ENCODE data around the gene GPR35.

GPR35 gene

DNA sequence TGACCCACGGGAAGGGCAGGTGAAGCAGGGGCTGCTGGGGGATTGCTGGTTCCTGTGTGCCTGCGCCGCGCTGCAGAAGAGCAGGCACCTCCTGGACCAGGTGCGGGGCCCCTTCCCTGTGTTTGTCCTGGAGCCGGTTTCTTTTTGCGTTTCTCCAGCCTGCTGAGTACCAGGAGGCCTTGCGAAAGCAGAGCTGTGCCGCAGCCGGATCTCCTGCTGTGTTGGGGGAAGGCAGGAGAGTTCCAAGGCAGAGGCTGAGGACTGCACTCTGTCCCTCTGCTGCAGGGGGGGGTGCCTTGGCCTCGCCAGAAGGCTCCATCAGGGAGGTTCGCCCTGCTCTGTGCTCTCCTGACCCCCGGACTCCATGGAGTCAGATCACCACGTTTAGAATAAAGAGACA is 35.9 kb upstream of the GPR35 start:
- DNase-seq (ENCODE audit: low read depth in 2 of 2): no peak

DNA sequence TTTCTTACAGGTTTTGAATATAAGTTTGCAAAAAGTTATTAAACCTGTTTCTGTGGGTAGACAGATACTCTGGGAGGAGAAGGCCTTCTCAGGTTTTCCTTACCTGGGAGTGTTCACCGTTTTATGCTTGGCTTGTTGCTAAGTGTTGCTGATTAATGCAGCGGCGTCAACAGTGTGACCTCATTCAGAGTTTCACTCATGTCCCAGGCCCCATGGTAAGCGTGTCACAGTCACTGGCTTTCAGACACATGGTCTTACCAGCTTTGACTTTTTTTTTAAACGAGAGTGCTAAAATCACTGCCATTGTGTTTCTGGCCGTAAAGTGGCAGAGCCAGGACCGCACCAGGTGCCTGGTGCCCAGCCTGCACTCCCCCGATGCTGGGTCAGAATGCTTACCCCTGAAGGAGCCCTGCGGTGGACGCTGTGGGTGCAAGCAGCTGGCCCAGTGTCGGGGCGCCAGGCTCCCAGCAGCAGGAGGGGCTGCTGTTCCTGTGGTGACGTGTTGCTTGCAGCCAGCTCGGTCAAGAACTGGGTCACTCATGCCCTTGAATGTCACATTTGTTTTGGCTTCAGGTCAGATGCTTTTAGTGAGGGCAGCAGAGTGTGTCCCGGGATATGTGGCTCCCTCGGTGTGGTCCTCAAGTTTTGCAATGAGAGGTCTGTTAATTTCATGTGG is 35.3 kb upstream of the GPR35 start:
- DNase-seq (ENCODE audit: low read depth in 2 of 2): no peak

DNA sequence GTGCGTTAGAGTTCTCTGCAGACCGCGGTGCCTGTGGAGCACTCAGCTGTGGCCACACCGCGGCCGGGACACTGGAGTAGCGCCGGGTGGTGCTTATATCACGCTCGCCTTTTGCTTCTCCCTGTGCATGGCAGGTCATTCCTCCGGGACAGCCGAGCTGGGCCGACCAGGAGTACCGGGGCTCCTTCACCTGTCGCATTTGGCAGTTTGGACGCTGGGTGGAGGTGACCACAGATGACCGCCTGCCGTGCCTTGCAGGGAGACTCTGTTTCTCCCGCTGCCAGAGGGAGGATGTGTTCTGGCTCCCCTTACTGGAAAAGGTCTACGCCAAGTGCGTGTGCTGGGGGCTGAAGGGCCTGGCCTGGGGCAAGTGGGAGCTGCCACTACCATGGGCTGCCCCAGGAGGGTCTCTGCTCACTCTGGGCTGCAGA is 34.6 kb upstream of the GPR35 start:
- DNase-seq (ENCODE audit: low read depth in 2 of 2): no peak

DNA sequence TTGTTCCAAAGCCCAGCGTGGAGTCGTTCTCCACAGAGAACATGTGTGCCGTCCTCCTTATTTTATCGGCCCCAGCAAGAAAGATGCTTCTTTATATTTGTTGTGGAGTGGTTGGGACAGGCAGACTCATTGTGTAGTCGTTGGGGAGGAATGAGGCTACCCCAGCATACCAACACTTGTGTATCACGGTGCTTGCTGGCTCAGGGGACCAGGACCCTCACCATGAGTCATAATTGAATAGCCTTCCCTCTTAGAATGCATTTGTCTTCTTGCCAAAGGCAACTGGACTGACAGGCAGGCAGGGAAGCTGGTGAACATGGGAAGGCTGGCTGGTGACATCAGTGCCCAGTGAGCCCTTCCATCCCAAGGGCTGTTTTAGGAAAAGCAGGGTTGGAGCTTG is 34.1 kb upstream of the GPR35 start:
- no peak for DNase-seq (ENCODE audit: low read depth in 2 of 2)

DNA sequence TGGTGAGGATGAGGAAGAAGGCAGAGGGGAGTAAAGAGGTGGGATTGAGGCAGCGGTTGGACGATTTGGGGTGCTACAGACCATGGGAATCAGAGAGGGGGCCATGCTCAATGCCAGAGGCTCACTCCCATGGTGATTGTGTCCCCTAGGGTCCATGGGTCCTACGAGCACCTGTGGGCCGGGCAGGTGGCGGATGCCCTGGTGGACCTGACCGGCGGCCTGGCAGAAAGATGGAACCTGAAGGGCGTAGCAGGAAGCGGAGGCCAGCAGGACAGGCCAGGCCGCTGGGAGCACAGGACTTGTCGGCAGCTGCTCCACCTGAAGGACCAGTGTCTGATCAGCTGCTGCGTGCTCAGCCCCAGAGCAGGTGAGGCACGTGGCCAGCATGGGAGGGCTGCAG is 33.5 kb upstream of the GPR35 start:
- DNase-seq (ENCODE audit: low read depth in 2 of 2): no peak

DNA sequence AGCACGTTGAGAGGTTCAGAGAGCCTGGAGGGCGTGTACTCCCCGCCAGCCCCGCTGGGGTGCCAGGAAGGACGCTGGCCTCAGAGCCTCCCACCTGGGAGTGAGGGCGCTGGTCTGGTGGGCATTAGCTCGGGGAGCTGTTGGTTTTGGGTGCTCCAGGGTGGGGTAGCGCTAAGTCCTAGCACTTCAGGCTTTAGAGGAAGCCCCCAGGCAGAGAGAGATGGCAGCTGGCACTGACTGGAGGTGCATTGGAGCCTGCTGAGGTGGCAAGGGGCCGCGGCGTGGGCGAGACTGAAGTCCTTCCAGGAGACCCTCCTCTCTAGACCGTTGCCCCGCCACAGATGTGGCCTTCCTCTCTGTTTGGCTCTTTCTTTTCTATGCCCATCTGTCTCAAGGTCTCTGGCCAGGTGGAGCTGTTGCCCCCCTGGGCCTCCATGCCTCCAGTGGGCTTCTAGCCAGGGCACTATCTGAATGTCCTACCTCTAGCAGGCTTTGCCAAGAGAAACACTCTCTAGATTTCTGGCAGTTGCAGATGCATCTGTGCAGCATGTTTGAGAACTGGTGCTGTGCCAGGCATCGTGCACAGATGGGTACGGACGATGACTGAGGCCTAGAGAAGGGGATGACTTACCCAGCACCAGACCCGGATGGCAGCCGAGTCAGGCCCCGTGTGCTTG is 32.1 kb upstream of the GPR35 start:
- no peak for DNase-seq (ENCODE audit: low read depth in 2 of 2)

DNA sequence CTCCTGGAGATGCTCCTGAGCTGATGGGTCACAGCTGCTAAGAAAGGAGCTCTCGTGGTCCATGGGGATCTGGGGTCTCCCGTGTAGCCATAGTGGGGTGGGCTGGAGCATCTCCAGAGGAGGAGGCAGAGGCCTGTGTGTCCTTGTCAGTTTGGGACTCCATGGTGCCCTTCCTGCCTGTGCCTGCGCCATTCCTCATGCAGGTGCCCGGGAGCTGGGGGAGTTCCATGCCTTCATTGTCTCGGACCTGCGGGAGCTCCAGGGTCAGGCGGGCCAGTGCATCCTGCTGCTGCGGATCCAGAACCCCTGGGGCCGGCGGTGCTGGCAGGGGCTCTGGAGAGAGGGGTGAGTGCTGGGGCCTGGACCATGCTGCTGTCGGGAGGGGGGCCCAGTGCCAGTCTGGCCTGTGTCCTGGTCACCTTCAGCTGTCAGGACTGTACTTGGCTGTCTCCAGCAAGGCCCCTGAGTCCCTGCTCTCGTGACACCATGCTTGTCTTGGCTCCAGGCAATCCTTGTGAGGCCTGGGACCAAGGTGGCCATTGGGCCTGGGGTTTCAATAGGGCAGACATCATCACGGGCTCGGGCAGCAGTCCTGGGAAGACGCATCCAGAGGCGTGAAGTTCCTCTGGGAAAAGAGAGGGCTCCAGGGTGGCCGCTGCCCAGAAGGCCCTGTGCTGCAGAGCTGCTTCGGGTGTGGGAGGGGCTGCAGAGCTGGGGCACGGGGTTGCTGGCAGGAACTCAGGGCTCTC is 31.4 kb upstream of the GPR35 start:
- no peak for DNase-seq (ENCODE audit: low read depth in 2 of 2)

DNA sequence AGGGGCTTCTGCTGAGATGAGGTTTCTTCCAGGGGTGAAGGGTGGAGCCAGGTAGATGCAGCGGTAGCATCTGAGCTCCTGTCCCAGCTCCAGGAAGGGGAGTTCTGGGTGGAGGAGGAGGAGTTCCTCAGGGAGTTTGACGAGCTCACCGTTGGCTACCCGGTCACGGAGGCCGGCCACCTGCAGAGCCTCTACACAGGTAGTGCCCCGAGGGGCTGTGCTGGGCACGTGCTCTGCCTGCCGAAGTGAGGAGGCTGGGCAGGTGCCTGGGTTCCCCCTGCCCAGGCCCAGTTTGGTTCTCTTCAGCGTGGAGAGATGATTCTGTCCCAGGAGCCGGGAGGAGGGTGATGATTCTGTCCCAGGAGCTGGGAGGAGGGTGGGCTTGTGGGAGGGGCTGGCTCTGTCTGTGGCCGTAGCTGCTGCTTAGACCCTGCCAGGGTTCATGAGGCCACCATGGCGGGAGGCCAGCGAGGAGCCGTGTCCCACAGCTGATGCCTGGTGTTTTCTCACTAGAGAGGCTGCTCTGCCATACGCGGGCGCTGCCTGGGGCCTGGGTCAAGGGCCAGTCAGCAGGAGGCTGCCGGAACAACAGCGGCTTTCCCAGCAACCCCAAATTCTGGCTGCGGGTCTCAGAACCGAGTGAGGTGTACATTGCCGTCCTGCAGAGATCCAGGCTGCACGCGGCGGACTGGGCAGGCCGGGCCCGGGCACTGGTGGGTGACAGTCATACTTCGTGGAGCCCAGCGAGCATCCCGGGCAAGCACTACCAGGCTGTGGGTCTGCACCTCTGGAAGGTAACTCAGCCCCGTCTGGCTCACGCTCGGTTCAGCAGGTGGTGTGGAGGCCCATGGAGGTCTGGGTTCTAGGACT is 30.5 kb upstream of the GPR35 start:
- DNase-seq (ENCODE audit: low read depth in 2 of 2): no peak

DNA sequence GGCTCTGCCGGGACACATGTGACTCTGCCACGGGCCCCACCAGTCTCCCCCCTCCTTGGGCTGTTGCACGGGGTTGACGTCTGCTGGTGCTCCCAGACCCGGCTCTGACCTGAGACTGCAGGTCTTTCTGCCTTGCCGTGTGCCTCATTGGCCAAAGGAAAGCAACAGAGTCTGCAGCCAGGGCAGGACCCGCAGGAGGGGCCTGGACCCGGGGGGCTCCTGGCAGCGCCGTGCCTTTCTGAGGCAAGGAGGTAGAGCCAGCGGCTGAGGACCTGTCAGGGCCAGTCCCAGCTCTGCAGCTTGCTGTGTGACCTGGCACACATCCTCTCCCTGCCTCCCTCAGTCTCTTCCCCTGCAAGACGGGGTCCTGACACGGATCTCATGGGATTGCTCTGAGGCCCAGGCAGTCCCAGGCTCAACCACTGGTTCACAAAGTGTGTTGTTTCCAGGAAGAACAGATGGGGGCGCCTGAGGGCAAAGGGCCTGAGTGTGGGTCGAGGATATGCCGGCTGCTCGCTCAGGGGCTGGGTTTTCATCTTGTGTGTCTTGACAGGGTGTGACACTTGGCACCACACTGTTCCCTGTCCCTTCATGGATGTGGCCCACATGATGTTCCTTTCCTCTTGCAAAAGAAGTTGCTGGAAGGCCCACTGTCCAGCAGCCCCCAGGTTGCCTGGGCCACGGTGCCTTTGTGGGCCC is 29.8 kb upstream of the GPR35 start:
- DNase-seq (ENCODE audit: low read depth in 2 of 2): no peak

DNA sequence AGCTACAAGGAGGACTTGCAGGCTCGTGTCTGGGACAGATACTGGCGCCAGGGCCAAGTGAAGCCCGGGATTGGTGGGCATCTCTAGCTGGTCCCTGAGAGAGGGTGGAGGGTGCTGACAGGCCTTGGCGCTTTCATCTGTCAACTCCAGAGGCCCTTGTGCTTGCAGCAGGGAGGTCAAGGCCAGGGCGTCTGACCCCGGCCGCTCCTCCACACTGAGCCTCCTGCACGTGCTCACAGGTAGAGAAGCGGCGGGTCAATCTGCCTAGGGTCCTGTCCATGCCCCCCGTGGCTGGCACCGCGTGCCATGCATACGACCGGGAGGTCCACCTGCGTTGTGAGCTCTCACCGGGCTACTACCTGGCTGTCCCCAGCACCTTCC is 29.2 kb upstream of the GPR35 start:
- no peak for DNase-seq (ENCODE audit: low read depth in 2 of 2)

DNA sequence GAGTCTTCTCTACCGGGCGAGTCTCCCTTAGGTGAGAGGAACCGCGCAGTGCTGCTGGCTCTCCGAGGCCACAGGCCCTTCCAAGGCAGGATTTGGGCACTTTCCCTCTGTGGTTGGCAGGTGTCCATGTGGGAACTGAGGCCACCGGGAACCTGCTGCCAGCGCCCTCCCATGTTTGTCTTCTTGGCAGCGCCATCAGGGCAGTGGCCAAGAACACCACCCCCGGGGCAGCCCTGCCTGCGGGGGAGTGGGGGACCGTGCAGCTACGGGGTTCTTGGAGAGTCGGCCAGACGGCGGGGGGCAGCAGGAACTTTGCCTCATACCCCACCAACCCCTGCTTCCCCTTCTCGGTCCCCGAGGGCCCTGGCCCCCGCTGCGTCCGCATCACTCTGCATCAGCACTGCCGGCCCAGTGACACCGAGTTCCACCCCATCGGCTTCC is 28.8 kb upstream of the GPR35 start:
- DNase-seq (ENCODE audit: low read depth in 2 of 2): no peak

DNA sequence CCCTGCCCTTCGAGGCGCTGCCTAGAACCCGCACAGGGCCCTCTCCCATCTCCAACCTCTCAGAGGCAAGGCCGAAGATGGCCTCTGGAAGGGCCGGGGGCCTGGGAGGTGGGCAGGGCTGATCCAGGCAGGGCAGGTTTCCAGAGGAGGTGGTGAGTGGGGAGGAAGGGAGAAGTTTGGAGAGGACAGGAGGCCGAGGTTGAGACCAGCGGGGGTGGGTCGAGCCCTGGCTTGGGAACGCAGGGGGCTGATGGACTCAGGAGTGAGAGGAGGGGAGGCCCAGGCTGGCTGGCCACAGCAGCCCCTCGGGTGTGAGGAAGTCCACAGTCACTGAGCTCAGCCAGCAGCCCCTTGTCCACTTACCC is 28.2 kb upstream of the GPR35 start:
- no peak for DNase-seq (ENCODE audit: low read depth in 2 of 2)

DNA sequence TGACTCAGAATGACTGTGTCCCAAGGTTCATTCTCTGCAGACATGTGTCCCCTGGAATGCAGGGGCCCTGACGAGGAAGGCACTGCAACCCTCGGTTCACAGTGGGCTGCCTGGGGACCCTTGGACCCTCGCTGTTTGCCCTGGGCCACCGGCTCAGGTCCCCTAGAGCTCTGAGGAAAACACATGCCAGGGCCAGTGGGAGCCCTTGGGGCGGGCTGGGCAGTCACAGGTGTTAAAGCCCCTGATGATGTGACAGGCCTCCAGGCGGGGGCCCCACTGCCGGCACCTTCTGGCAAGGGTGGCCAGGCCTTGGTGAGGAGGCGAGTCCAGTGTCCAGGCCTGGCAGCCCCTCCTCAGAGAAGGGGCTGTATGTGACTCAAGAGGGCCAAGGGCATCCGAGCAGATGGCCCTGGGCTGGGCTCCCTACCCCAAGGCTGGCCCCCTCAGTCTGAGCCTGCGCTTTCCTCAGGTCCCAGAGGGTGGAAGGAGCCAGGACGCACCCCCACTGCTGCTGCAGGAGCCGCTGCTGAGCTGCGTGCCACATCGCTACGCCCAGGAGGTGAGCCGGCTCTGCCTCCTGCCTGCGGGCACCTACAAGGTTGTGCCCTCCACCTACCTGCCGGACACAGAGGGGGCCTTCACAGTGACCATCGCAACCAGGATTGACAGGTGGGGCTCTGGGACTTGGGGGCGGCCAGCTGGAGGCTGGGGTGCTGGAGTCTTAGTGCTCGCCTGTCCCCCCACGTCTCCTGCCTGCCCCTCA is 27.7 kb upstream of the GPR35 start:
- DNase-seq (ENCODE audit: low read depth in 2 of 2): no peak

DNA sequence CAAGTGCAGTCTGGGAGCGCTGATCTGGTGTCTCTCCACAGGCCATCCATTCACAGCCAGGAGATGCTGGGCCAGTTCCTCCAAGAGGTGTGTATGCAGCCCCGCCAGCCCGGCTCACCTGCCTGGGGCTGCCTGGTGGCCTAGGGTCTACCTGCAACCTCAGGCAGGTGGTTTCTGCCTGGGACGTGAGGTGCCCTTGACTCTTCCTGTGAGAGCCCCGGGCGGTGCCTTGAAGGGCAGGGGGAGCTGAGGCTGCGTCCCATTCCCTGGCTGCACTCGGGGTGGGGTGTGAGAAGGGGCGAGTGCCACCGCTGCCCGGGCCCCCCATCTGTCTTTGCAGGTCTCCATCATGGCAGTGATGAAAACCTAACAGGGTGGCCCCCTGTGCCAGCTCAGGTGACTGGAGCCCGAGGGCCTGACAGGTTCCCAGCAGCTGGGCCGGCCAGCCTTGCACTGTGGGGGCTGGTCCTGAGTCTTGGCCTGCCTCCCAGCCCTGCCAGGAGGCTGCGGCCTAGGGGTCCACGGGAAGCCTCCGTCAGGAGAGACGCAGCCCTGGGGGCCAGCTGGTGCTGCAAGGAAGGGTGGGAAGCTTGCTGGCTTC is 26.9 kb upstream of the GPR35 start:
- DNase-seq (ENCODE audit: low read depth in 2 of 2): no peak

DNA sequence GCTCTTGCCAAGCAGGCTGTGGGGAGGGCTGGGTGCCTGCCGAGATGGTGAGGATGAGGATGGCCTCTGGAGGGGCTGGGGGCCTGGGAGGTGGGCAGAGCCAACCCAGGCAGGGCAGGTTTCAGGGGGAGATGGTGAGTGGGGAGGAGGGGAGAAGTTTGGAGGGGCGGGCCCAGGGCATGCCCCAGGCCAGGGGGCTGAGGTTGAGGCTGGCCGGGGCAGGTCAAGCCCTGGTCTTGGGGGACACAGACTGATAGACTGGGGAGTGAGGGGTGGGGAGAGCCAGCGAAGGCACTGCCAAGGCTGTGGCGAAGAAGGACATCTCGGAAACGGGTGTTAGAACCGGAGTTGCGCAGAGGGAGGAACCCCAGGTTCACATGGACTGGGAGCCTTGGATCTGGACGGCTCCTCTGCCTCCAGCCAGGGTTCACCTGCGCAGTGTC is 26.1 kb upstream of the GPR35 start:
- DNase-seq (ENCODE audit: low read depth in 2 of 2): no peak

DNA sequence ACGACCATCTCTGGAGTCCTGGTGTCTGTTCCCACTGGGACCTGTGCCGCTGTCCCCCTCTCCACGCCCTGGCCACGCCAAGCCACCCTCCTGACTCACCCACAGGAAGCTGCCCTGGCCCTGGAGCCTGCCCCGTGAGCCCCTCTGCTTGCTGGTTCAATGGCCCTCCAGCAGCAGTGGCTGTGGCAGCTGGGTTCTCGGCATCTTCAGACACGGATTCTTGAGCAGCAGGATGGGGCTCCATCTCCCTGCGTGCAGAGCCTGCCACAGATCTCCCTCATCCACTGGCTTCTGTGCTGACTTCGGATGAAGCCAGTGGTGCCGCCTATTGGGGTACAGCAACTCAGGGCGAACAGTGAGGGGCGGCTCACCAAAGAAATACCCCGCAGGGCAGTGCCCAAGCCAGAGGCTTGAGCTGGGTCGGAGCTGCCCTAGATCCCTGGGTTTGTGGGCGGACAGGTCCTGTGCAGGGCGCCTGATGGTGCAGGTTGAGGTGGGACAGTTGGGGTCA is 24.8 kb upstream of the GPR35 start:
- no peak for DNase-seq (ENCODE audit: low read depth in 2 of 2)

DNA sequence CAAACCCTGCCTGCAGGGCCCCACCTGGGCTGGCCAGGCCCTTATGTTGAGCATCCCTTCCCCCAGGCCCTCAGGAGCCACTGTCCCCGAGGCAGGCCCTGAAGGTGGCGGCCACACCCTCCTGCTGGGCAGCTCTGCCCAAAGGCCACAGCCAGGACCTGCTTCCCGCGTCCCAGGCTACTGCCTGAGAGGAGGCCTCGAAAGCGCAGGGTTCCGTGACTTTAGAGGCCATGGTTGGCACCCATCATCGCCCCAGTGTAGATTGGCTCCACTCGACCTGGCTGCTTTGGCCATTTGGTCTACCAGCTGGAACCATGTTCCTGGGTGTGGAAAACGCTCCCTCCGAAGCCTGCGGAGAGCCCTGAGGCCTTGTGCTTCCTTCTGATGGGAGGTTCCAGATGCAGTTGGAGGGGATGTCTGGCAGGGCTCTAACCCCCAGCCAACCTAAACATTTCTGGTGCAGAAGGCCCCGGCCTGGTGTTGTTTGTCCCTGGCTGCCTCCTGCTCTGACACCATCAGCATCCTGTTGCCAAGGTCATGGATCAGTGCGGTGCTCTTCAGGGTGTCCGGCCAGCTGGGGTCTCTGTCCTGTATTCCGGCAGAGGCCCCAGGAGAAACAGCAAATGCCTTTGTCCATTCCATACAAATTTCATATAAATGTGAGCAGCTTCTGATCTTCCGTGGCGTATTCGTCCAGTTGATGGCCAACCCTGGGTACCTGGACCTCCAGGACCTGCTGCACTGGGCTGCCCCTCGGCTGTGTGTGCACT is 24.0 kb upstream of the GPR35 start:
- DNase-seq (ENCODE audit: low read depth in 2 of 2): no peak

DNA sequence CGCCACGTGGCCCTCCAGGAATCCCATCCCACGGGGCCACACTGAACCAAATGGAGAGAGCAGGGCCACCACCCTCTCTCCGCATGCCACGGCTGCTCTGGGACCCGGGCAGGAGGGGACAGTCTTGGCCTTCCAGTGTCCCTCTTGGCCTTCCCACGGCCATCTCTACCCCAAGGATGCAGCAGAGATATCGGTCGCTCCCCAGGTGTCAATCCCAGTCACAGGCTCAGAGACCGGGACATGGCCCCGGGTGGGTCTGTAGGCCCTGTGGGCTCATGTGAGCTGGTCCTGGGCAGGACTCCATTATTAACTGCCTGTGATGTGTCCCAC is 23.5 kb upstream of the GPR35 start:
- no peak for DNase-seq (ENCODE audit: low read depth in 2 of 2)

DNA sequence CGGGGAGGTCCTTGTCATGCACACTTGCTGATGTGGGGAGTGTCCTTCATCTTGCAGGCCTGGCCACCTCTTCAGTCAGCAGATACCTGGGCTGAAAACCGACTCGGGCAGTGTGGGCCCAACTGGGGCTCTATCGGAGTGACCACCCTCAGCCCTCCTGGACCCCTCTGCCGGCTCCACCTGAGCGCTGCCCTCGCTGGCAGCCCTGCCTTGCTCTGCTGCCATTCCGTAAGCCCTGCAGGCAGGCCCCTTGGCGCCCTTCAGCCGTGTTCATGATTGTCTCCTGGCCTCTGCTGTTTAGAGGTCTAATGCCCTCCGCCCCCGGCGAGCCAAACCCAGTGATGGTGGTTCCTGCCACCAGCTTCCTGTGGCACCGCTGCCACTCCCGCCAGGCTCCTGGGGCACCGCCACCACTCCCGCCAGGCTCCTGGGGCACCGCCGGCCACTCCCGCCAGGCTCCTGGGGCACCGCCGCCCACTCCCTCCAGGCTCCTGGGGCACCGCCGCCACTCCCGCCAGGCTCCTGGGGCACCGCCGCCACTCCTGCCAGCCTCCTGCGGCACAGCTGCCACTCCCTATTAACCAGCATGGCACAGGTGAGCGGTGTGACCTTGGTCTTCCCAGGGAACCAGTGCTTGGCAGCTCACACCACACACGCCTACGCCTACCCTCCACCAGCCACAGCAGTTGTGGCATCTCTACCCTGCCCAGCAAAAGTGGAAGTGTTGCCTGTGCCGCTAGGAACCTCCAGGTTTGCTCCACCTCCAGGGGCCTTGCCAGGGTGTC is 22.8 kb upstream of the GPR35 start:
- DNase-seq (ENCODE audit: low read depth in 2 of 2): no peak

Data from stimulated activated CD8-positive, alpha-beta memory T cell treated with anti-CD3 and anti-CD28 coated beads, Interleukin-7, amount 100 ng/mL, for 1 hour (primary cell).